ENCODE measurements around the gene IGSF22.

The IGSF22 gene

DNA sequence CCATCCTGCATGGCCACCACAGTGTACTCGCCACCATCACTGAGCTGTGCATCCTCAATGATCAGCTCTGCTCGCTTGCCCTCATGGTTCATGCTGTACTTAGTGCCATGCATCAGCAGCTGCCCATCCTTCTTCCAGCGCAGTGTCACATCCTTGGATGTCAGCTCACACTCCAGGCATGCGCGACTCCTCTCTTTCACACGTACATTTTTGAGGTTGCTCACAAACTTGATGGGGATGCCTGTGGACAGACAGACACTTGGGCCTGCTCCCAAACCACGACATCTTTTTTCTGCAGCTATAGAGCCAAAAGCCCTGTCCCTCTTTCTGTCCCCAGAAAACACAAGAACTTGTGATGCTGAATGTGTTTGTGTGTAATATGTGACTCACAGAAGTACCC, 10.5 kb downstream of the IGSF22 start:
- FAIRE-seq (no peak), DNase-seq (ENCODE audit: insufficient read length, low spot score) (no peak)

DNA sequence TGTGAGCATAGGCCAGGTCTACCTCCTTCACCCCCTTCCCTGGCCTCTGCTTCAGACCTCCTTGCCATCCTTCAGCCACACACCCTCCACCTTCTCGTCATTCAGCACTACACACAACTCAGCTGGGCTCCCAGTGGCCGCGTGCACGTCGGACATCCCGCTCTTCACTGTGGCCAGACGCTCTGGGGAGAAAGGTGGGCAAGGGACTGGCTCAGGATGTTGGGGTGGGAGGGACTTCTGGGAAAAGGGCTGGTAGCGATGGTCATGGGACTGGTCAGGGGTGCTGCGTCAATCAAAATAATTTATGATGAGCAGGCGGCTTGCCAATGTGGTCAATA, 11.6 kb downstream of the IGSF22 start:
- no peak for FAIRE-seq
- no peak for DNase-seq (ENCODE audit: insufficient read length, low spot score)

DNA sequence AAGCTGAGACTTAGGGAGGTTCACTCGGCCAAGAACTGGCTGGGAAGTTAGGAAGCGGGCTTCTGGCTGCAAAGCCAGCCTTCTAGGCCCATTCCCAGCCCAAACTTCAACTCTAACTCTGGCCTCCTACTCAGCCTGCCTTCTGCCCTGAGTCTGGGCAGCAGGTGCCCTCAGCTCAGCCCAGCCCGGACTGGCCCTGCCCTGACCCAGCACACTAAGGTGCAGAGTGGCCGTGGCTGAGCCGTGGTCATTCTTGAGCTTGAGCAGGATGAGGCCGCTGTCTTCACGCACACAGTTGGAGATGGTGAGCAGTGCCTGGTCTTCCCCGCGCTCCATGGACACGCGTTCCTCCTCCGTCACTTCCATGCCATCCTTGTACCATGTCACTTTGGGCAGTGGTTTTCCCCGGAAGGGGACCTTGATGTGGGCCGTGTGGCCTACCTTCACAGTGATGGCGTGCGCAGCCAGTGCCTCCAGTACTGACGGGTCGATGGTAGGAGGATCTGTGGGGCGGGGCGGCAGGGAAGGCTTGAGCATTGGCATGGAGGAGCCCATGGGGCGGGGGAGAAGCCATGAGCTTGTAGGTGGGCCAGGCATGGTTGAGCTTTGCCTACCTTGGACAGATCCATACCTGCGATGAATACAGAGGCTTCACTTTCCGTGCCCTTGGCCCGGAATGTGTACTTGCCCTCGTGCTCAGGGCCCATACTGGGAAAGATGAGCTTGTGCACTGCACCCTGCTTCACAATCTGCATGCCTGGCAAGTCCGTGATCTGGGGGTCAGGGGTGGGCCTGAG, 12.1 kb downstream of the IGSF22 start:
- FAIRE-seq (no peak), DNase-seq (ENCODE audit: insufficient read length, low spot score) (no peak)

DNA sequence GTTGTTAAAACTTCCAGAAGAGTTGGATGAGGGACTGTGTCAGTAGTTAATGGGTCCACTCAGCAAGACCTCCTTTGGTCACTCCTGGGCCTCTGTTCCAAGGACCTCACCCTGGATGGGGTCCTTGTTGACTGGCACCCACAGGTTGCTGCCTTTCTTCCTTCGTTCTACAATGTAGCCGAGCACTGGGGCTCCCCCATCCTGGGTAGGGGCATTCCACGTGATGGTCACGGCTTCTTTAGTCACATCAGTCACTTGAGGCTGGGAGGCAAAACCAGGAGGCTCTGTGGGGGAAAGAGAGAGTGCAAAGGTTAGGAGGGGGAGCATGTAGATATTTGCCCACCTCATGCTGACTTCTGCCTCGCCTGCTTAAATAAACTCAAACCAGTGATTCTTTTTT, 15.4 kb downstream of the IGSF22 start:
- DNase-seq (ENCODE audit: insufficient read length, low spot score), result no peak
- no peak for FAIRE-seq

DNA sequence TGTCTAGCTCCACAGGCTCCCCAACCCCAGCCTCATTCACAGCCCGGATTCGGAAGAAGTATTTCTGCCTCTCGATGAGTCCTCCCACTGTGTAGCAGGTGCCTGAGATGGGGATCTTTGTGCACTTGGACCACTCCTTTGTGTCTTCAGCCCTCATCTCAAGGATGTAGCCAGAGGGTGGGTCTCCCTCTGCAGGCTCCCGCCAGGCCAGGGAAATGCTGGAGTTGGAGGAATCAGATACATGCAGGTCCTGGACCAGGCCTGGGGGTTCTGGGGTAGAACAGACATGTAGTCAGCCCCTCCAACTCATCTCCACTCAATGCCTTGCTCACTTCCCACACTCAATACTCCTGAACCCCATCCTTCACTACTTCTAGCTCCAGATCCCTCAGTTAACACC, 16.6 kb downstream of the IGSF22 start:
- DNase-seq (ENCODE audit: insufficient read length, low spot score), result no peak
- no peak for FAIRE-seq

DNA sequence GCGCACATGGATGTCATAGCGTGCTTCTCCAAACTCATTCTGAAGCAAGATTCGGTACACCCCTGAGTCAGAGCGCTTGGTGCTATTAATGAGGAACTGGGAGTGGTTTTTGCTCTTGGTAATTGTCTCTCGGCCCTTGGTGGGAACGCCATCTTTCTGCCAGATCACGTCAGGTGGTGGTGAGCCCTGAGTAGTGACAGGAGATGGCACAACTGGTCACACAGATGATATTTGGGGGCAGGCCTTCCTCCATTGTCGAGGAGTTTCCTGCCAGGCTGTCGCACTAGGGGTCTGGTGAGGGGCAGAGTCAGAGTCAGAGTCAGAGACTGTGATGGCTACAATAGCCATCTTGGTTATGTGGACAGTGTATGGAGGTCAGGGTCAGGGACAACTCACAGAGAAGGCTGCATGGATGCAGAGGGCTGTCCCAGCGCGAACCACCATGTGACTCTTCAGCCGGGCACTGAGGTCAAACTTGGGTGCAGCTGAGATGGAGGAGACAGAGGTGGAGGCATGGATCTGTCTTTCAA, 18.1 kb downstream of the IGSF22 start:
- FAIRE-seq, result no peak
- no peak for DNase-seq (ENCODE audit: insufficient read length, low spot score)

DNA sequence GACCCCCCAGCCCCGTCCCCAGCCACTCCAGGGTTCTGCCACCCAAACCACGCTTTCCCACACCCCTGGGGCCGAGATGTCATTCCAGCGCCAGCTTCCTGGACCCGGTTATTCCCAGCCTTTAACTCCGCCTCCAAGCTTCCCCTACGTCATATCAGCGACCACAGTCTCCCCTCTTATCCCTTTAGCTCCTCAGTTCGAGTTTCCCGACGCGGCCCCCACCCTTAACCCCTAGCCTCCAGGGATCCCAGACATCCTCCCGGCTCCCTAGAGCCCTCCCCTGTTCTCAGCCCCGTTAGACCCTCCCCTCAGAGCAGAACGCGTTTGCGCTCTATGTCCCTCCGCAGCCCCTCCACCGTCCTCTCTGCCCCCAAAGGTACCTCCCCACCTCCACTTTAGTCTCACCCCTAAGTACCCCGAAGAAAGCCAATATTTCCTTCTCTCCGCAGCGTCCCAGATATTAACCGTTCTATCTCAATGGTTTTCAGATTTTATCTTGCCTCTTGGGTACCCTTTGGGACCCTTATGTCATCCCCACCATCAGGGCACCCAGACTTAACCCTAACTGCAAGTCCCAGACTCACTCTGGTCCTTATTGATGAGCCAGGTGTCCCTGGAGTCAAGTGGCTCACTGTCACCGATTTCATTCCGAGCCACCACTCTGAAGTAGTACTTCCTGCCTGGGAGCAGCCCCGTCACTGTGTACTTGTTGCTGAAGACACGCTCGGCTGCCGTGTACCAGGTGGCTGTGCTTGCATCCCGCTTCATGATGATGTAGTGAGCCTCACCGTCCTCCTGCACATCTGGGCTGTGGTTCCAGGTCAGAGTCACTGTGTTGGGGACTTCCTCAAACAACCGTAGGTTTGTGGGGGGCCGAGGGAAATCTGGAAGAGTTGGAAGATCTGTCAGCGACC, 19.4 kb downstream of the IGSF22 start:
- no peak for DNase-seq (ENCODE audit: insufficient read length, low spot score)
- FAIRE-seq, result no peak

DNA sequence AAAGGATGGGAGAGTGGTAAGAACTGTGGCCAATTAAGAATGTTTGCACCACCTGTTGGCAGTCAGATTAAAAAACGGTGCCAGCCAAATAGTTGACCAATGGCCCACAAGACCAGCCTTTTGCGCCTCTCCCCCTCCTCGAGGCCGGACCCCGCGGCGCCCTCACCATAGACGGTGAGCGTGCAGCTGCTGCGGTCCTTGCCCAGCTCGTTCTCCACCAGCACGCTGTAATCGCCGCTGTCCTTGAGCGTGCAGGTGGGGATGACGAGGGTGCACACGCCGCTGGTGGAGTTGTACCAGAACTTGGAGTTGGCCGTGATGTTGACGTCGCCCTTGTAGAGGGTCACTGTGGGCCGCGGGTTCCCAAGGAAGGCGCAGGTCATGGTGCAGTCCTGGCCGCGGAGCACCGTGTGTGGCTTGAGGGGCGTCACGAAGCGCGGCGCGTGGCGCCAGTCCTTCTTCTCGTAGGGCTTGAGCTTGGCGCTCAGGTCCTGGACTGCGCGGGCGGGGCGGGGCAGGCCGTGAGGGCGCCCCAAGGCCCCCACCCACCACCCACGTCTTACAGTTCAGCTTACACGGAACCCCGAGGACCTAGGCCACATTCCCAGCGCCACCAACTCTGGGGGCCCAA, 20.2 kb downstream of the IGSF22 start:
- DNase-seq (ENCODE audit: insufficient read length, low spot score) (no peak), FAIRE-seq (no peak)

DNA sequence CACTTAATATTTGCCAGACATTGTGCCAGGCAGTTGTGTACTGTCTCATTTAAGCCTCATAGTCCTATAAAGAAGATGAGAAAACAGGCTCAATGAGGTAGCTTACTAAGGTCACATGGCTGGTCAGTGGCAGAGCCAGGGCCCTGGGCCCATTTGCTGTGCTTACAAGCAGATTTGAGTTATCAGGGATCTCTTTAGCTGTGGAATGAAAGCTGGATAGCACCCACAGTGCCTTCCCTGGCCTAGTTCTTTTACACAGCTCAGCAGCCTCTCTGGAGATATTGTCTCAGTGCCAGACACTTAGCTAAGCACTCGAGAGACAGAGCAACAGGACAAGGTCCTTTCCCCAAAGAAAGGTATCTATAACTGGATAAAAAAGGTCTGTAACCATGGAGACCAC, 21.3 kb downstream of the IGSF22 start:
- DNase-seq (ENCODE audit: insufficient read length, low spot score), result no peak
- FAIRE-seq, result no peak

DNA sequence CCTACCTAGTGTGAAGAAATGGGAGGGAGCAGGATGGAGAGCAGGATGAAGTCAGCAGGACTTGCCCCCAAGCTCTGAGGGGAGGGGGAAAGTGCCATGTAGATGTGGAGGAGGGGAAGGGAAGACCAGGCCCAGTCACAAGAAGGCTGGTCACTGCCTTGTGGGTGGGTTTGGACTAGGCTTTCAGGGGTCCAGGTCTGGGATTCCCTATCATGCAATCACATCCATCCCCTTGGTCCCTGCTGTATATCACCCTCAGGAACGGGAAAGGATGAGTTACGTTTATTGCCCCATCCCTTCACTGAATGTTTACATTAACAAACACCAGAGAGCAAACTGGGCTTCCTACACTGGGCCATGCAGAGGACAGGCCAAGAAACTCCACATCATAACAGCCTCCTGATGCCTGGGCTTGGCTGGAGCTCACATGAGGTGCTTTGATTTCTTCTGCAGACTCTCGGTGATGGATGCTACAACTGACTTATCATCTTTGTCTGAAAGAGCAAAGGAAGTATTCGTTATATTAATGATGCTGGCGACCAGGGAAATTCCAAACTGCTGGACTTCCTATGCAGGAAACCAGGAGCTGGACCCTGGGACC, 21.8 kb downstream of the IGSF22 start:
- no peak for FAIRE-seq

DNA sequence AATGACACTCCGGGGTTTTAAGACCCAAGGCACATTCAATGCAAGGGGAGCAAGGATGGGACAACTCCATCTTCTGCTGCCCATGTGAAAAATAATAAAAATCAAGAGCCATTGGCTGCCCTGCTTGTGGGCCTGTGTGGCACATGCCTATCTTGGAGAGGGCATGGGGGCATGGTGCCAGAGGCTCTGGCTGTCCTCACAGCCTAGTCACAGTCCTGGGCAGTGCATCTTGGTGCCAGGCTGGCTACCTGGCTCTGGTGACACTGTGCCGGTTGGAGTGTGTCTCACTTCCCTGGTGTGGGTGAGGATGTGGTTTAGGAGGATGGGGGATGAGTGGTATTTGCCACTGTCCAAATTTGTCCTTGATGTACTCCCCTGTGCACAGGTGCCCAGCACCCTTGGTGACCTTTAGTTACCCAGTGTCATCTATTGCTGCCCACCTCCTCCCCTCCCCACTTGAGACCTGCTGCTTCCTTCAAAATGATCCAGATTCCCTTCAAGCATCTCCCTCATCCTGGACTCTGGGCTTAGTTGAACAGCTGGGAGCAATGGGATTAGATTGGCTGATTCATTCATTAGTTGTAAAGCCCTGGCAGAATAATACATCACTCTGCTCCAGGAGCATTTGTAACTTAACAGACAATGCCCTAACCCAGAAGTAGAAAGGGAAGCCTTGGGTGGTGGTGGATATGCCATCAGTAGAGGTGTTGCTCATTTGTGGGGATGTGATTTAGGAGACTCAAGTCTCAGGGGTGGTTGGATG, 22.8 kb downstream of the IGSF22 start:
- no peak for FAIRE-seq
- DNase-seq (ENCODE audit: insufficient read length, low spot score), result no peak

More for the DNA sequence above, 21.8 kb downstream of the IGSF22 start:
- DNase-seq (ENCODE audit: insufficient read length, low spot score), result no peak

DNA sequence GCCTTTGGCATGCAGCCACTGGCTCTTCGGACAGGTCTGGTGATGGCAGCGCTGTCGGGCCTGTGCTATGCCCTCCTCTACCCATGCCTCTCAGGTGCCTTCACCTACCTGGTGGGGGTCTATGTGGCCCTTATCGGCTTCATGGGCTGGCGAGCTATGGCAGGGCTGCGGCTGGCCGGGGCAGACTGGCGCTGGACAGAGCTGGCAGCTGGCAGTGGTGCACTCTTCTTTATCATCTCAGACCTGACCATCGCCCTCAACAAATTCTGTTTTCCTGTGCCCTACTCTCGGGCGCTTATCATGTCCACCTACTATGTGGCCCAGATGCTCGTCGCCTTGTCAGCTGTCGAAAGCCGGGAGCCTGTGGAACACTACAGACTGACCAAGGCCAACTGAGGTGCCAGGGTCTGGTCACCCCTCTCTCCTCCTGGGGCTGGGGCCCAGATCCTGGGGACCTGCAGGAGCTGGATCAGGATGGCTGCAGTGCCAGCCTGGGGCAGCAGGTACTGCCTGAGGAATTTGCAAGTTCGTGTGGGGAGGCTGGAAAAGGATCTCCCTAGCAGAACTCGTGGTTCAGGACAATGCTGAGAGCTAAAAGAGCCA, 24.3 kb downstream of the IGSF22 start:
- DNase-seq (ENCODE audit: insufficient read length, low spot score), result no peak

DNA sequence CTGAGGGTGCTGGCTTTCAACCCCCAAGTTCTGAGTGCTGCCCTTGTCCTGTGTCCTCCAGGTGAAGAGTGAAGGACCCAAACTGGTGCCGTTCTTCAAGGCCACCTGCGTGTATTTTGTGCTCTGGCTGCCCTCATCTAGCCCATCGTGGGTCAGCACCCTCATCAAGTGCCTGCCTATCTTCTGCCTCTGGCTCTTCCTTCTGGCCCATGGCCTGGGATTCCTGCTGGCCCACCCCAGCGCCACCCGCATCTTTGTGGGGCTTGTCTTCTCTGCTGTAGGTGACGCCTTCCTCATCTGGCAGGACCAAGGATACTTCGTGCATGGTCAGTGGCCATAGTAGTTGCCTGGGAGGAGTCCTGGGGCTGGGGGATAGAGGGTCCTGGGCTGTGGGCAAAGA, 25.1 kb downstream of the IGSF22 start:
- FAIRE-seq (no peak), DNase-seq (ENCODE audit: insufficient read length, low spot score) (no peak)

More for the DNA sequence above, 24.3 kb downstream of the IGSF22 start:
- FAIRE-seq, result no peak

DNA sequence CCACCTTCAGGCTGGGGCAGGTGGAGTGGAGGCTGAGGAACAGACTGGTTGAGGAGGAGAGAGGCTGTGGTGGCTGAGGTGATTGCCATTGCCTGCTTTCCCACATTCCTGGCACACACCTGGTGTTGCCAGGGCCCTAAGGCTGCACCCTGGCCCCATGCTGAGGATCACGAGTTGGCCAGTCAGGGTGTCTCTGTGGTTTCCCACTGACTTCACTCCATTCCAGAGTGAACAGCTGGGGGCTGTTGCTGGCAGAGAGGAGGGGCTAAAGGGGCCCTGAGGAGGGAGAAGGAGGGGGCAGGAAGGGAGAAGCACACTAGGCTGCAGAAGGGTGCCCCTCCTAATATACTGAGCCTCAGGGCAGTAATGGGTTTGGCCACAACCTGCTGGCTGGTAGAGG, 25.6 kb downstream of the IGSF22 start:
- FAIRE-seq, result no peak
- DNase-seq (ENCODE audit: insufficient read length, low spot score), result no peak

DNA sequence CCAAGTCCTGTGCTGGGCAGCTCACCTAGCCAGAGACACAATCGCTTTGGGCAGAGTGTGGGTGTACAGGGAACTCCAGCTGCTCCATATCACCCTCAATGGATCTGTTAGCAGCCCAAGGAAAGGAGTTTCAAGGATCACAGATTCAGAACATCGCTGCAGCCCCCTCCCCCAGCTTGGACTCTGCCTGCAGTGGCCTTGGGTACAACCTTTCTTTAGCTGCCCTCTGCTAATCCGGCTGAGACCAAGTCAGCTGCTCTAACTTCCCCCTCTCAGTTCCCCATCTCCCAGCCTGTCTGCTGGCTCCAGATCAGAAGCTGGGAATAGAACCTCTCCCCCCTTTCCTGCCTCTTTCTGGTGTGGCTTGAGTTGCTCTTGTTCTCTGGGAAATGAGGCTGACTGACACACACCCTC, 26.1 kb downstream of the IGSF22 start:
- no peak for DNase-seq (ENCODE audit: insufficient read length, low spot score)
- no peak for FAIRE-seq

DNA sequence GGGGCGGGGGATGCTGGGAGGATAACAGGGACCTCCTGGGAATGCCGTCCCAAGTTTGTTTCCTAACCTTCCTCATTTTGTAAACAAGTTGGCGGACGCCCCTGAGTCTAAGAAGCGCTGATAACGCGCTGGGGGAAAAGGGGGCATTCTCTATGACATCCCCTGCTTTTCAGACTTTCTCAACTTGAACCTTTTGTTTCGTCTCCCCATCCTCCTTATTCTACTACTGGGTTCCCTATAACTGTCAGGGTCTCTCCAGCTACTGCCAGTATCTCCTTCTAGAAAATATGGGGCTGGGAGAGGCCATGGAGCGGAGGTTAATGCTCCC, 26.8 kb downstream of the IGSF22 start:
- FAIRE-seq, result no peak
- no peak for DNase-seq (ENCODE audit: insufficient read length, low spot score)

DNA sequence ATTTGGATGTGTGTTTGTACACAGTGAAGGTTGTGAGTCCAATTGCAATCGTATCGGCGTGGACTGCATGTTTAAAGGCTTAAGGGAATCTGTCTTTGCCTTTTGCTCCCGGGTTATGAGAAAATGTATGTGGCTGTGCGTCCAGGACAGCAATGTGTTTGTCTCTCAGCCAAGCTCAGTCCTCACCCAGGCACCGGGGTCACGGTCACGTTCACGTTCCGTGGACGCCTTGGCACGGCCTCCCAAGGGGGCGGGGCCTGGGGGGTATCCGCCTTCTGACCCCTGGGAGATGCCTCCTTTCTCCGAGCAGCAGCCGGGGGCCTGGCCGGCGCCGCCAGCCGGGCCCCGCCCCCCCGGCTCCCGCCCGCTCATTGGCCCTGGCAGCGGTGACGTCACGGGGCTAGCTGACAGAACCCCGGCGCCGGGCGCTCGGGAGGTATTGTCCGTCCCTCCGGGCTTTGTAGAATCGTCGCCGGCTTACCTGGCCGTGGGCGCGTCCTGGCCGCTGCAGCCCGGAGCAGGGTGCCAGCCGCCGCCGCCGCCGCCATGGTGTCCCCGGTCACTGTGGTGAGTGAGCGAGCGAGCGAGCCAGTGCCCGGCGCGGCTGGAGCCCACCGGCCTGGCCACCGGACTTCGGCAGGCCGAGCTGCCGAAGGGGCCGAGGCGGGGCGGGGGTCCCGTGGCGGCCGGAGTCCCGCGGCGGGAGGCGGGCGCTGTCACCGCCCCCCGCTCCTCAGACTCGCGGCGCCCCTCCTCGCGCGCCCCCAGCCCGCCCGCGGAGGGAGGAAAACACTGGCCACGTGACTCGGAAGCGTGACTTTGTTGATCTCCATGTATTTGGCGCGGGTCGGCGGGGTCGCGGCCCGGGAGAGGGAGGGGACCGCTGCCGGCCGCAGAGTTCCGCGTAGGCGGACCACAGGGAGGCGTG, 27.4 kb downstream of the IGSF22 start, which contains the start of gene TMEM86A:
Gene TMEM86A (plus strand): TSS at position 439 of the 928 bp plus-strand sequence. CDS start 108 bp downstream, at position 547.
- FAIRE-seq, result peak; percentile 89
- peak; percentile 92 for DNase-seq (ENCODE audit: insufficient read length, low spot score)

DNA sequence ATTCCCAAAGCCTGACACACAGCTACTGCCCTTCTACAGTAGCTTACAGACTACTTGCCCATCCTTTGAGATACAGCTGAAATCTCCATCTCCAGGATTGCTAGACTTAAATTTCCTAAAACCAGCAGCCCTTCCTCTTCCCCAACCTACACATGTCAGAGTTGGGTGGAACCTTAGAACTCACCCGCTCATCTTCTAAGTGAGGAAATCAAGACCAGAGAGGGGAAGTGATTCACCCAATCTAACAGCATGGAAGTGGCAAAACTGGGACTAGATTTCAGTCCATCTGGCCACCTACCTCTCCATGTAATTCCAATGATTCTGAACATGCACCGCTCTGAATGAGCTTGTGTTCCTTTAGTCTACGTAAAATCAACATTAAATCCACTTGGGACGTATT, 28.4 kb downstream of the IGSF22 start:
- no peak for DNase-seq (ENCODE audit: insufficient read length, low spot score)
- FAIRE-seq, result no peak

Measured in HTR-8/SVneo (cell line).